ENCODE data around the gene RBM4. TPM values are rescaled to one million over a fixed set of nuclear protein-coding genes. Genes with fewer than 3 reads are reported as not detected.

The RBM4 gene
- polyA plus RNA-seq, 2 of the 4 experiments (the other 2 are of a cell fraction): 171 to 264 TPM

GRCh38 chr11:66636411-66636810 is 2.1 kb upstream of the RBM4 start:
- Histone ChIP-seq H3K4me1 (peaks cover 28% of the 10 kb centered on the region), H3K4me2 (no peak overlapping the region), H3K27ac (peak overlapping the region in 1 of 2 experiments; percentile 5; a peak in 1 of 6 replicates), H3K4me3 (no peak overlapping the region), H3K9me3 (no peaks in the 10 kb centered on the region)
- no peak for ATAC-seq
- FAIRE-seq: no peak
- POLR2A ChIA-PET: interaction anchor here (0.7 to 1.2 kb wide), 2 partner anchors 13 to 20 kb away, joined by 3 to 6 read pairs; partner anchors contain the start of gene RBM14
- 93% methylated on average over 3 of the region's 3 CpGs for WGBS (ENCODE audit: missing lambda C conversion rate)
- DNase-seq (ENCODE audit: low read depth in 1 of 2, low spot score in 1 of 2): no peak
- CTCF ChIA-PET: interaction anchor here (0.7 to 2.9 kb wide), 6 partner anchors 13 to 50 kb away, joined by 3 to 12 read pairs (median 6); partner anchors contain the start of genes CCDC87 and CCS
- TF ChIP-seq USF2 (IDR thresholded peaks at IDR 0.05) (no peak), SMC3 (IDR thresholded peaks at IDR 0.05) (no peak), HES2 (IDR thresholded peaks at IDR 0.05) (no peak), EHMT2 (IDR thresholded peaks at IDR 0.05; ENCODE audit: low read depth) (no peak), FOSL2 (IDR thresholded peaks at IDR 0.05) (no peak), FOSL2 (CRISPR knock-in tag; IDR thresholded peaks at IDR 0.05) (no peak), CBX8 (IDR thresholded peaks at IDR 0.05) (no peak), SREBF2 (IDR thresholded peaks at IDR 0.05) (no peak), HDAC2 (IDR thresholded peaks at IDR 0.05) (no peak), RARB (CRISPR knock-in tag; IDR thresholded peaks at IDR 0.05) (no peak)

GRCh38 chr11:66637557-66638176 is 836 bp upstream of the RBM4 start:
- Histone ChIP-seq H3K4me1 (peaks cover 40% of the 10 kb centered on the region), H3K4me2 (peak overlapping the region; percentile 85), H3K27ac (peak overlapping the region; percentile 75 to 91), H3K9me3 (no peaks in the 10 kb centered on the region), H3K4me3 (peak overlapping the region; percentile 32)
- DNase-seq (ENCODE audit: low read depth in 1 of 2, low spot score in 1 of 2) (no peak), ATAC-seq (peak; percentile 52 to 55), FAIRE-seq (no peak)
- ChIA-PET CTCF (interaction anchor here (0.6 to 2.9 kb wide), 20 partner anchors 8 to 251 kb away, joined by 3 to 12 read pairs (median 3); partner anchors contain the start of gene CTSF), POLR2A (interaction anchor here (0.6 to 3.0 kb wide), 24 partner anchors 9 to 252 kb away, joined by 3 to 60 read pairs (median 6); partner anchors contain the start of genes CCDC87, CCS, CTSF and DPP3)
- TF ChIP-seq SMC3 (IDR thresholded peaks at IDR 0.05) (0 out of 3 replicates have a peak, but pooled peaks have one; percentile 6), EHMT2 (IDR thresholded peaks at IDR 0.05; ENCODE audit: low read depth) (no peak), FOXS1 (CRISPR knock-in tag; IDR thresholded peaks at IDR 0.05) (no peak), EP300 (IDR thresholded peaks at IDR 0.05) (no peak), NPAS2 (CRISPR knock-in tag; IDR thresholded peaks at IDR 0.05; ENCODE audit: borderline replicate concordance) (no peak), BCL3 (IDR thresholded peaks at IDR 0.05) (no peak), TP53 (CRISPR knock-in tag; IDR thresholded peaks at IDR 0.05) (0 out of 2 replicates have a peak, but pooled peaks have one; percentile 81), NR3C1 (IDR thresholded peaks at IDR 0.05) (no peak), POLR2AphosphoS2 (conservative IDR thresholded peaks at IDR 0.05; ENCODE audit: low read length) (no peak), HOXB13 (CRISPR knock-in tag; IDR thresholded peaks at IDR 0.05; ENCODE audit: low read depth) (no peak; the same call in 1 of the 2 replicates), KDM1A (IDR thresholded peaks at IDR 0.05; ENCODE audit: low read depth) (no peak), ESRRA (IDR thresholded peaks at IDR 0.05; ENCODE audit: borderline replicate concordance, low read length) (no peak), CBX8 (IDR thresholded peaks at IDR 0.05) (no peak), REST (IDR thresholded peaks at IDR 0.05) (no peak), CTCF (IDR thresholded peaks at IDR 0.05) (no peak), PHF8 (IDR thresholded peaks at IDR 0.05; ENCODE audit: borderline replicate concordance, low read depth) (no peak)
- WGBS (ENCODE audit: missing lambda C conversion rate): 32% methylated on average over 12 of the region's 12 CpGs
